Stimulated activated CD8-positive, alpha-beta memory T cell treated with anti-CD3 and anti-CD28 coated beads, Interleukin-2, amount 100 ng/mL, for 1 hour (primary cell): ENCODE measurements around the gene LIMCH1.
"Not testable (repeated sequence)": the region's sequence is repeated elsewhere in the genome, so short reads cannot be mapped to it uniquely, and the experiment has no call there.

Source experiments
- DNase-seq, 2 donors: peaks; one replicate each; pipeline ENCODE4 v3.0.0-alpha.2; 2020; ENCODE audit warnings: low read depth in 2 of 2

The LIMCH1 gene

GRCh38 chr4:41610474-41610873 lies 72.5 kb downstream of the LIMCH1 start:
- no peak for DNase-seq

GRCh38 chr4:41611124-41611838 lies 73.3 kb downstream of the LIMCH1 start:
- DNase-seq: no peak

- no peak for DNase-seq
Measured at GRCh38 chr4:41611881-41612871, 74.2 kb downstream of the LIMCH1 start.

GRCh38 chr4:41613386-41613785 lies 75.4 kb downstream of the LIMCH1 start:
- no peak for DNase-seq

- no peak for DNase-seq
Measured at GRCh38 chr4:41613821-41614220, 75.9 kb downstream of the LIMCH1 start.

- DNase-seq: no peak
Measured at GRCh38 chr4:41614519-41614918, 76.6 kb downstream of the LIMCH1 start.

GRCh38 chr4:41619161-41619560 lies 81.2 kb downstream of the LIMCH1 start:
- no peak for DNase-seq

GRCh38 chr4:41620594-41621256 lies 82.8 kb downstream of the LIMCH1 start:
- no peak for DNase-seq

- DNase-seq: no peak
Measured at GRCh38 chr4:41622787-41623186, 84.8 kb downstream of the LIMCH1 start.

GRCh38 chr4:41624765-41625164 lies 86.8 kb downstream of the LIMCH1 start:
- DNase-seq: no peak

GRCh38 chr4:41625531-41625930 lies 87.6 kb downstream of the LIMCH1 start:
- DNase-seq: no peak

- no peak for DNase-seq
Measured at GRCh38 chr4:41628936-41629335, 91.0 kb downstream of the LIMCH1 start.

GRCh38 chr4:41631523-41631922 lies 93.6 kb downstream of the LIMCH1 start:
- DNase-seq: no peak

- DNase-seq: no peak
Measured at GRCh38 chr4:41632481-41633073, 94.6 kb downstream of the LIMCH1 start.

- no peak for DNase-seq
Measured at GRCh38 chr4:41633321-41633720, 95.4 kb downstream of the LIMCH1 start.

GRCh38 chr4:41635441-41635840 lies 97.5 kb downstream of the LIMCH1 start:
- DNase-seq: no peak

- no peak for DNase-seq
Measured at GRCh38 chr4:41638203-41638602, 100.2 kb downstream of the LIMCH1 start.

GRCh38 chr4:41638866-41639265 lies 100.9 kb downstream of the LIMCH1 start:
- no peak for DNase-seq

- no peak for DNase-seq
Measured at GRCh38 chr4:41639291-41639690, 101.3 kb downstream of the LIMCH1 start.

GRCh38 chr4:41640906-41641305 lies 102.9 kb downstream of the LIMCH1 start:
- no peak for DNase-seq

GRCh38 chr4:41642746-41643145 lies 104.8 kb downstream of the LIMCH1 start:
- DNase-seq: not testable (repeated sequence)

GRCh38 chr4:41643331-41643730 lies 105.4 kb downstream of the LIMCH1 start:
- DNase-seq: no peak
